RWPE2 (cell line): Measurements from ENCODE around the gene DNAAF8.
A peak's percentile ranks its signal among the peaks of the same experiment; 100 is the strongest.

Source experiments
- ATAC-seq: fragments of 200-7000 bp; cut with Tn5 transposase; 3 replicates; pipeline ENCODE4 v1.9.1; 2021; ENCODE audit warnings: low read depth
- DNase-seq: peaks from one replicate; pipeline ENCODE4 v3.0.0-alpha.2; 2020; ENCODE audit warnings: low spot score
- H3K27ac ChIP-seq: fragments of 450-650 bp; 2 replicates; pipeline ENCODE4 v1.5.1; 2017; ENCODE audit warnings: mild to moderate bottlenecking; ENCODE audit not compliant: poor library complexity, severe bottlenecking
- H3K27me3 ChIP-seq: fragments of 250-450 bp; sonication (Bioruptor Pico); 2 replicates; pipeline ENCODE4 v1.5.1; 2021; ENCODE audit warnings: mild to moderate bottlenecking, moderate library complexity; ENCODE audit not compliant: insufficient read depth, poor library complexity, severe bottlenecking
- H3K36me3 ChIP-seq: fragments of 250-450 bp; sonication (Bioruptor Pico); 2 replicates; pipeline ENCODE4 v1.5.1; 2020; ENCODE audit warnings: low read depth, mild to moderate bottlenecking, moderate library complexity
- H3K4me1 ChIP-seq: fragments of 250-450 bp; sonication (Bioruptor Pico); 2 replicates; pipeline ENCODE4 v1.5.1; 2021; ENCODE audit warnings: mild to moderate bottlenecking, moderate library complexity; ENCODE audit not compliant: insufficient read depth, poor library complexity, severe bottlenecking
- H3K4me3 ChIP-seq: fragments of 250-450 bp; sonication (Bioruptor Pico); 2 replicates; pipeline ENCODE4 v1.5.1; 2021; ENCODE audit warnings: mild to moderate bottlenecking, moderate library complexity; ENCODE audit not compliant: severe bottlenecking
- H3K9me3 ChIP-seq: fragments of 250-450 bp; sonication (Bioruptor Pico); 2 replicates; pipeline ENCODE4 v1.5.1; 2021; ENCODE audit warnings: mild to moderate bottlenecking, moderate library complexity; ENCODE audit not compliant: severe bottlenecking
- CTCF ChIP-seq: fragments of 450-650 bp; IDR thresholded peaks from one replicate; pipeline ENCODE4 v1.5.1; 2017; ENCODE audit warnings: mild to moderate bottlenecking, moderate library complexity; ENCODE audit not compliant: poor library complexity, severe bottlenecking

The DNAAF8 gene

GRCh38 chr16:4760221-4760910 lies 26.0 kb downstream of the DNAAF8 start:
- no peak for TF ChIP-seq CTCF
- DNase-seq (no peak), ATAC-seq (no peak)
- Histone ChIP-seq H3K4me3 (no peak overlapping the region), H3K36me3 (peaks cover 77% of the 10 kb centered on the region), H3K9me3 (no peaks in the 10 kb centered on the region), H3K27ac (no peak overlapping the region), H3K4me1 (no peaks in the 10 kb centered on the region), H3K27me3 (no peaks in the 10 kb centered on the region)

GRCh38 chr16:4762205-4762604 lies 27.9 kb downstream of the DNAAF8 start:
- Histone ChIP-seq H3K4me1 (peaks cover 4% of the 10 kb centered on the region), H3K27me3 (no peaks in the 10 kb centered on the region), H3K9me3 (no peaks in the 10 kb centered on the region), H3K27ac (no peak overlapping the region), H3K36me3 (peaks cover 65% of the 10 kb centered on the region), H3K4me3 (no peak overlapping the region)
- ATAC-seq (no peak), DNase-seq (no peak)
- no peak for TF ChIP-seq CTCF

- ATAC-seq (no peak), DNase-seq (no peak)
- H3K4me3 ChIP-seq = no peak overlapping the region
- peaks cover 7% of the 10 kb centered on the region for H3K4me1 ChIP-seq
- TF ChIP-seq CTCF = no peak
- no peak overlapping the region for H3K27ac ChIP-seq
- no peaks in the 10 kb centered on the region for H3K27me3 ChIP-seq
- peaks cover 58% of the 10 kb centered on the region for H3K36me3 ChIP-seq
- H3K9me3 ChIP-seq = no peaks in the 10 kb centered on the region
Observed at GRCh38 chr16:4763791-4764190, 29.5 kb downstream of the DNAAF8 start.

- H3K4me1 ChIP-seq = peaks cover 7% of the 10 kb centered on the region
- peak overlapping the region; percentile 68 for H3K4me3 ChIP-seq
- TF ChIP-seq CTCF = no peak
- H3K27ac ChIP-seq = peak overlapping the region; percentile 65
- no peaks in the 10 kb centered on the region for H3K27me3 ChIP-seq
- H3K9me3 ChIP-seq = no peaks in the 10 kb centered on the region
- ATAC-seq (no peak), DNase-seq (no peak)
- peaks cover 40% of the 10 kb centered on the region for H3K36me3 ChIP-seq
Observed at GRCh38 chr16:4765511-4766474, 31.5 kb downstream of the DNAAF8 start.
